ENCODE data around the gene SLC35E4. TPM values are rescaled to one million over a fixed set of nuclear protein-coding genes. Genes with fewer than 3 reads are reported as not detected.

The SLC35E4 gene, protein sequence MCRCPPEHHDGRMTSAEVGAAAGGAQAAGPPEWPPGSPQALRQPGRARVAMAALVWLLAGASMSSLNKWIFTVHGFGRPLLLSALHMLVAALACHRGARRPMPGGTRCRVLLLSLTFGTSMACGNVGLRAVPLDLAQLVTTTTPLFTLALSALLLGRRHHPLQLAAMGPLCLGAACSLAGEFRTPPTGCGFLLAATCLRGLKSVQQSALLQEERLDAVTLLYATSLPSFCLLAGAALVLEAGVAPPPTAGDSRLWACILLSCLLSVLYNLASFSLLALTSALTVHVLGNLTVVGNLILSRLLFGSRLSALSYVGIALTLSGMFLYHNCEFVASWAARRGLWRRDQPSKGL
- 3.2 TPM for total RNA-seq
- polyA plus RNA-seq (ENCODE audit: insufficient read depth, low read depth, low replicate concordance) = 1.8 TPM
- long read RNA-seq, donor 1, partial matches to known transcripts = 0 of 1 reads
- long read RNA-seq, donor 1, other reads (novel, unspliced or antisense) = 0 of 1 reads
- long read RNA-seq, donor 2 = 0 reads
- long read RNA-seq, donor 3 = 0 reads
- long read RNA-seq, donor 4, partial matches to known transcripts = 0 of 1 reads
- long read RNA-seq, donor 4, other reads (novel, unspliced or antisense) = 0 of 1 reads
- long read RNA-seq, donor 5 = 0 reads
- long read RNA-seq, donor 6 = 0 reads
- long read RNA-seq, donor 7, transcript SLC35E4-201 (2 exons, 2,714 nt) = major isoform, 13 of 20 reads
- long read RNA-seq, donor 7, partial matches to known transcripts = 0 of 20 reads
- long read RNA-seq, donor 7, other reads (novel, unspliced or antisense) = 7 of 20 reads
- long read RNA-seq, donor 8 = 0 reads
- long read RNA-seq, donor 9 = 0 reads
- long read RNA-seq, donor 10 = 0 reads

DNA sequence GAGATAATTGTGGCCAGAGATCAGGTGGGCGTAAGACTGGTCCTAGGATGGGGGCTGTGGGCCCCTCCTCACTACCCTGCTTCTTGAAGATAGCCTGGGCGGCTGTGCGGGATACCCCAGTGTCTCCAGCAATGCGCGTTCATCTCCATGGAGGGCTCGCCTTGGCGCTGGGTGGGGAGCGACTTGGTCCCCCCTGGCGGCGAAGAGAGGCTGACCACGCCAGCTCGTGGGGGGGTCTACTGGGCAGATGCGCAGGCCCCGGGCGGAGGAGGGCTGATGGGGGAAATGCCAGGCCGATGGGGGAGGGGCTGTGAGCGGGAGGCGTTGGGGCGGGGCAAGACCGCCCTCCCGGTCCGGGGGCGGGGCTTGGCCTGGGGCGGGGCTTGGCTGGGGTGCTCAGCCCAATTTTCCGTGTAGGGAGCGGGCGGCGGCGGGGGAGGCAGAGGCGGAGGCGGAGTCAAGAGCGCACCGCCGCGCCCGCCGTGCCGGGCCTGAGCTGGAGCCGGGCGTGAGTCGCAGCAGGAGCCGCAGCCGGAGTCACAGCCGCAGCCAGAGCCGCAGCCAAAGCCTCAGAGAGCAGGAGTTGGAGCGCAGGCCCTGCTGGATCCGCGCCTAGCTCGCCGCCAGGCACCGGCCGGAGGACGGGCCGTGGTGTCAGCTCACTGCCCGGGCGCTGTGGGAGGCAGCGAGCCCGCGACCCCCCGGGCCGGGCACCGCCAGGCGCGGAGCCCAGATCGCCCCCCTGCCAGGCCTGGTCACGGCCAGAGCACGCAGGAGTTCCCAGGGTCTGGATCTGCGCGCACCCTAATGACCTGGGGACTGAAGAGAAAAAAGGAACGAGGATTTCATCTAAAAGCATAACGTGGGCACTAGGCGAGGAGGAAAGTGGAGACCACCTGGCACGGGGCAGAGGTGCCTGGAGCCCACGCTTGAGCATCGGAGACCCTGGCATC is at the start of gene SLC35E4:
Gene SLC35E4, plus strand, starts transcription at position 509 of the 953 bp plus-strand sequence. CDS start 670 bp downstream, outside the sequence.
- Histone ChIP-seq H3K9me3 (ENCODE audit: control insufficient read depth in 2 of 3, insufficient read depth in 1 of 3, low read length in 3 of 3) (no peaks in the 10 kb centered on the region), H3K9ac (ENCODE audit: low read length in 3 of 3) (peak within 1 kb of the TSS; percentile 30 to 80 (median 71)), H3K4me3 (ENCODE audit: low read length in 3 of 3) (peak within 1 kb of the TSS; percentile 53 to 73 (median 72)), H3K27me3 (ENCODE audit: control insufficient read depth, insufficient read depth, low read length) (no peaks in the 10 kb centered on the region), H3K36me3 (ENCODE audit: control insufficient read depth in 2 of 3, insufficient read depth in 3 of 3, low read length in 3 of 3) (no peaks in the 10 kb centered on the region), H3K4me1 (ENCODE audit: control insufficient read depth in 2 of 3, insufficient read depth in 2 of 3, low read depth in 1 of 3, low read length in 3 of 3) (peaks cover 0 to 23% (median 12%) of the 10 kb centered on the region in 3 donors), H3K27ac (ENCODE audit: low read depth in 2 of 2, low read length in 2 of 2) (peak within 1 kb of the TSS; percentile 91 to 93)
- TF ChIP-seq, protein P1, sequence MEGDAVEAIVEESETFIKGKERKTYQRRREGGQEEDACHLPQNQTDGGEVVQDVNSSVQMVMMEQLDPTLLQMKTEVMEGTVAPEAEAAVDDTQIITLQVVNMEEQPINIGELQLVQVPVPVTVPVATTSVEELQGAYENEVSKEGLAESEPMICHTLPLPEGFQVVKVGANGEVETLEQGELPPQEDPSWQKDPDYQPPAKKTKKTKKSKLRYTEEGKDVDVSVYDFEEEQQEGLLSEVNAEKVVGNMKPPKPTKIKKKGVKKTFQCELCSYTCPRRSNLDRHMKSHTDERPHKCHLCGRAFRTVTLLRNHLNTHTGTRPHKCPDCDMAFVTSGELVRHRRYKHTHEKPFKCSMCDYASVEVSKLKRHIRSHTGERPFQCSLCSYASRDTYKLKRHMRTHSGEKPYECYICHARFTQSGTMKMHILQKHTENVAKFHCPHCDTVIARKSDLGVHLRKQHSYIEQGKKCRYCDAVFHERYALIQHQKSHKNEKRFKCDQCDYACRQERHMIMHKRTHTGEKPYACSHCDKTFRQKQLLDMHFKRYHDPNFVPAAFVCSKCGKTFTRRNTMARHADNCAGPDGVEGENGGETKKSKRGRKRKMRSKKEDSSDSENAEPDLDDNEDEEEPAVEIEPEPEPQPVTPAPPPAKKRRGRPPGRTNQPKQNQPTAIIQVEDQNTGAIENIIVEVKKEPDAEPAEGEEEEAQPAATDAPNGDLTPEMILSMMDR (IDR thresholded peaks at IDR 0.05; ENCODE audit: borderline replicate concordance, extremely low read depth, insufficient read depth) = no peak
- DNase-seq (peak; percentile 90 to 98 (median 94)), FAIRE-seq (no peak)
- intact Hi-C loops (cut with DNase I) = no loop called here

DNA sequence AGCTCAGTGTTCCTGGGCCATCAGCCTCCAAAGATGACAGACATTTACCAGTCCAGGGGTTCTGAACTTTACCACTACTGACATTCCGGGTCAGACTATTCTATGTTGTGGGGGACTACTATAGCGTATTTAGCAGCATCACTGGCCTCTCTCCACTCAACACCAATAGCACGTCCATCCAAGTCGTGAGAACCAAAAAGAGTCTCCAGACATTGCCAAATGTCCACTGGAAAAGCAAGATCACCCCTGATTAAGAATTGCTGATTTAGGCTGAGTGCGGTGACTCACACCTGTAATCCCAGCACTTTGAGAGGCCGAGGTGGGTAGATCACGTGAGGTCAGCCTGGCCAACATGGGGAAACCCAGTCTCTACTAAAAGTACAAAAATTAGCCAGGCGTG is 49.2 kb upstream of the SLC35E4 start:
- Histone ChIP-seq H3K9me3 (ENCODE audit: control insufficient read depth in 2 of 3, insufficient read depth in 1 of 3, low read length in 3 of 3) (no peaks in the 10 kb centered on the region), H3K4me1 (ENCODE audit: control insufficient read depth in 2 of 3, insufficient read depth in 2 of 3, low read depth in 1 of 3, low read length in 3 of 3) (peaks cover 0 to 15% (median 10%) of the 10 kb centered on the region in 3 donors), H3K27ac (ENCODE audit: low read depth in 2 of 2, low read length in 2 of 2) (no peak overlapping the region), H3K4me3 (ENCODE audit: low read length in 3 of 3) (no peak overlapping the region), H3K9ac (ENCODE audit: low read length in 3 of 3) (no peak overlapping the region), H3K27me3 (ENCODE audit: control insufficient read depth, insufficient read depth, low read length) (no peaks in the 10 kb centered on the region), H3K36me3 (ENCODE audit: control insufficient read depth in 2 of 3, insufficient read depth in 3 of 3, low read length in 3 of 3) (peaks cover 4 to 69% (median 45%) of the 10 kb centered on the region in 3 donors)
- DNase-seq (no peak), FAIRE-seq (no peak)
- TF ChIP-seq, protein P1 (IDR thresholded peaks at IDR 0.05; ENCODE audit: borderline replicate concordance, extremely low read depth, insufficient read depth) = no peak
- intact Hi-C loops (cut with DNase I) = no loop called here

DNA sequence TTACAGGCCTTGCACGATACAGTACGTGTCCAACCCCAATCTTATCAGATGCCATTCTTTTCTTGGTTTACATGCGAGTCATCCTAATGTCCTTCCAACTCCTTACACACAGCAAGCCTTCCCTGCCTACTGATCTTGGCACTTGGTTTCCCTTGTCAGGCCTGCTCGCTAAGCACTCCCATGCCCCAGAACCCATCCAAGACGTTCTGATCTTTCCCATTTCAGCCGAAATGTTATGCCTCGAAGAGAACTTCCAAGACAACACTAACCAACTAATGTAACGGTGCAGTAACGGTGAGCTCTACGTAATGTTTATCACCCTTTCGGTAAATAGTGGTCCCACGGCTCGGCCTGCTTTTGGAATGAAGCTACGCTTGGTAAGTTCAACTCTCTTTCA is 44.4 kb upstream of the SLC35E4 start:
- Histone ChIP-seq H3K9me3 (ENCODE audit: control insufficient read depth in 2 of 3, insufficient read depth in 1 of 3, low read length in 3 of 3) (no peaks in the 10 kb centered on the region), H3K36me3 (ENCODE audit: control insufficient read depth in 2 of 3, insufficient read depth in 3 of 3, low read length in 3 of 3) (peaks cover 2 to 32% (median 22%) of the 10 kb centered on the region in 3 donors), H3K4me1 (ENCODE audit: control insufficient read depth in 2 of 3, insufficient read depth in 2 of 3, low read depth in 1 of 3, low read length in 3 of 3) (peaks cover 0 to 15% (median 10%) of the 10 kb centered on the region in 3 donors), H3K9ac (ENCODE audit: low read length in 3 of 3) (peak overlapping the region; percentile 85 to 96 (median 92)), H3K27ac (ENCODE audit: low read depth in 2 of 2, low read length in 2 of 2) (peak overlapping the region in 1 of 2 donors; percentile 96), H3K27me3 (ENCODE audit: control insufficient read depth, insufficient read depth, low read length) (no peaks in the 10 kb centered on the region), H3K4me3 (ENCODE audit: low read length in 3 of 3) (peak overlapping the region; percentile 92 to 100 (median 99))
- DNase-seq (no peak), FAIRE-seq (no peak)
- intact Hi-C loops (cut with DNase I) = no loop called here
- TF ChIP-seq, protein P1 (IDR thresholded peaks at IDR 0.05; ENCODE audit: borderline replicate concordance, extremely low read depth, insufficient read depth) = no peak
